Measurements from ENCODE around the gene CCT6B. TPM values are rescaled to one million over a fixed set of nuclear protein-coding genes. Genes with fewer than 3 reads are reported as not detected.

CCT6B gene
- total RNA-seq, 2 experiments from 2014 or later, result 1.9 to 2.4 TPM

GRCh38 chr17:34993031-34993430, 31.8 kb upstream of the CCT6B start:
- H3K27me3 Mint-ChIP-seq, result no peaks in the 10 kb centered on the region
- peaks cover 59% of the 10 kb centered on the region for H3K4me1 Mint-ChIP-seq
- no peak for ATAC-seq
- H3K27ac Mint-ChIP-seq, result peak overlapping the region; percentile 97
- no peak for DNase-seq
- no peaks in the 10 kb centered on the region for H3K9me3 Mint-ChIP-seq (ENCODE audit: low read depth)
- CTCF ChIA-PET, result interaction anchor here (4.9 to 10.5 kb wide), 2 partner anchors 12 to 127 kb away, joined by 29 to 109 read pairs; partner anchors contain the start of genes FNDC8, LIG3 and RAD51D
- H3K36me3 Mint-ChIP-seq, result peaks cover 50% of the 10 kb centered on the region
- no peak overlapping the region for H3K4me3 Mint-ChIP-seq

- Mint-ChIP-seq H3K4me3 (peak overlapping the region; percentile 23), H3K9me3 (ENCODE audit: low read depth) (no peaks in the 10 kb centered on the region), H3K27ac (peak overlapping the region; percentile 97), H3K4me1 (peaks cover 63% of the 10 kb centered on the region), H3K36me3 (peaks cover 59% of the 10 kb centered on the region), H3K27me3 (no peaks in the 10 kb centered on the region)
- ATAC-seq (peak; percentile 12), DNase-seq (no peak)
- CTCF ChIA-PET, result interaction anchor here (0.8 to 4.9 kb wide), 11 partner anchors 10 to 593 kb away, joined by 3 to 29 read pairs (median 5); partner anchors contain the start of genes CCT6B, LIG3, RAD51D and RFFL
These were observed 30.3 kb upstream of the CCT6B start for GRCh38 chr17:34991606-34992005.

GRCh38 chr17:34990921-34991365, 29.7 kb upstream of the CCT6B start:
- ATAC-seq (peak; percentile 74), DNase-seq (peak; percentile 56)
- Mint-ChIP-seq H3K4me3 (peak overlapping the region; percentile 23), H3K9me3 (ENCODE audit: low read depth) (no peaks in the 10 kb centered on the region), H3K27me3 (no peaks in the 10 kb centered on the region), H3K36me3 (peaks cover 64% of the 10 kb centered on the region), H3K4me1 (peaks cover 63% of the 10 kb centered on the region), H3K27ac (peak overlapping the region; percentile 97)
- CTCF ChIA-PET, result interaction anchor here (0.7 to 4.9 kb wide), 11 partner anchors 10 to 592 kb away, joined by 3 to 29 read pairs (median 5); partner anchors contain the start of genes CCT6B, LIG3, RAD51D and RFFL

DNA sequence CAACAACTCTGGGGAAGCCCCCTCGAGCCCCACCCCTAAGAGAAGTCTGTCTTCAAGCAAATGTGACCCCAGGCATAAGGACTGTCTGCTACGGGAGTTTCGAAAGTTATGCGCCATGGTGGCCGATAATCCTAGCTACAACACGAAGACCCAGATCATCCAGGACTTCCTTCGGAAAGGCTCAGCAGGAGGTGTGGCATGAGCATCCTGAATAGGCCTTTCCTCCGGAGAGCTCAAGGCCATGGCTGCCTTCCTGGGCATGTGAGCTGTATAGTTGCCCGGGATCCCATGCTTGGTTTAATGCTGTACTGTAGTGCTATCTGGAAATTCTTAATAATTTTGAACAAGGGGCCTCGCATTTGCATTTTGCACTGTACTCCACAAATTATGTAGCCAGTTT, 28.2 kb upstream of the CCT6B start:
- DNase-seq (no peak), ATAC-seq (no peak)
- no peak overlapping the region for H3K4me3 Mint-ChIP-seq
- H3K27ac Mint-ChIP-seq, result peak overlapping the region; percentile 97
- H3K36me3 Mint-ChIP-seq, result peaks cover 65% of the 10 kb centered on the region
- H3K9me3 Mint-ChIP-seq (ENCODE audit: low read depth), result no peaks in the 10 kb centered on the region
- H3K4me1 Mint-ChIP-seq, result peaks cover 68% of the 10 kb centered on the region
- no peaks in the 10 kb centered on the region for H3K27me3 Mint-ChIP-seq
- CTCF ChIA-PET, result interaction anchor here (1.2 to 3.4 kb wide), 4 partner anchors 30 to 129 kb away, joined by 4 to 24 read pairs (median 10); partner anchors contain the start of gene RAD51D

DNA sequence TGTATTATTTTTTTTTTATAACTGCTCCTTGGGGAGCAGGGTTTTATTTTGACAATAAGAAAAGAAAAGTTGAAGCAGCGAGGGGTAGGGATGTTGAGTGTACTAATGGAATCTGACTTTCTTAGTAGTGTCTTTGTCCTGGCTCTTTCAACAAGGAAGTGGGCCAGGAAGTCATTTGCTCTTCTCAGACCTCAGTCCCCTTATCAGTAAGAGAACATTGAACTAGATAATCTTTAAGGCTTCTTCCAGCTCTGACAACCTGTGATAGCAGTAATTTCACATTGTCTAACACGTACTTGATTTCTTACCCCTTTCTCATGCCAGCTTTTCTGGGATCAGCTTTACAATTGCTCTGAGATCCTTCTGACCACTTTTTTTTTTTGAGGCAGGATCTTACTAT, 27.4 kb upstream of the CCT6B start:
- ATAC-seq (no peak), DNase-seq (no peak)
- H3K9me3 Mint-ChIP-seq (ENCODE audit: low read depth), result no peaks in the 10 kb centered on the region
- H3K27ac Mint-ChIP-seq, result peak overlapping the region; percentile 22
- peaks cover 68% of the 10 kb centered on the region for H3K36me3 Mint-ChIP-seq
- no peak overlapping the region for H3K4me3 Mint-ChIP-seq
- H3K4me1 Mint-ChIP-seq, result peaks cover 72% of the 10 kb centered on the region
- CTCF ChIA-PET, result interaction anchor here (0.9 to 1.9 kb wide), 4 partner anchors 14 to 101 kb away, joined by 3 to 4 read pairs (median 4); no protein-coding TSS in a partner anchor
- no peaks in the 10 kb centered on the region for H3K27me3 Mint-ChIP-seq

GRCh38 chr17:34987232-34987631, 26.0 kb upstream of the CCT6B start:
- Mint-ChIP-seq H3K4me3 (no peak overlapping the region), H3K9me3 (ENCODE audit: low read depth) (no peaks in the 10 kb centered on the region), H3K27me3 (no peaks in the 10 kb centered on the region), H3K27ac (no peak overlapping the region), H3K36me3 (peaks cover 56% of the 10 kb centered on the region), H3K4me1 (peaks cover 66% of the 10 kb centered on the region)
- no peak for ATAC-seq
- CTCF ChIA-PET, result interaction anchor here (0.9 to 1.9 kb wide), 2 partner anchors 101 to 134 kb away, joined by 3 to 5 read pairs; partner anchors contain the start of gene FNDC8
- no peak for DNase-seq

- Mint-ChIP-seq H3K36me3 (peaks cover 21% of the 10 kb centered on the region), H3K9me3 (ENCODE audit: low read depth) (no peaks in the 10 kb centered on the region), H3K27ac (peak overlapping the region; percentile 93), H3K27me3 (no peaks in the 10 kb centered on the region), H3K4me3 (peak overlapping the region; percentile 94), H3K4me1 (peaks cover 44% of the 10 kb centered on the region)
- CTCF ChIA-PET, result interaction anchor here (0.9 to 4.1 kb wide), 13 partner anchors 11 to 137 kb away, joined by 3 to 29 read pairs (median 4); partner anchors contain the start of genes CCT6B, RAD51D, RFFL and ZNF830
- no peak for DNase-seq
- ATAC-seq, result no peak
These were observed 20.4 kb upstream of the CCT6B start for GRCh38 chr17:34981538-34982241.

GRCh38 chr17:34980681-34981537, 19.6 kb upstream of the CCT6B start:
- peaks cover 15% of the 10 kb centered on the region for H3K36me3 Mint-ChIP-seq
- CTCF ChIA-PET, result interaction anchor here (0.6 to 4.1 kb wide), 12 partner anchors 12 to 138 kb away, joined by 3 to 29 read pairs (median 4); partner anchors contain the start of genes RAD51D and RFFL
- H3K27me3 Mint-ChIP-seq, result no peaks in the 10 kb centered on the region
- peaks cover 49% of the 10 kb centered on the region for H3K4me1 Mint-ChIP-seq
- ATAC-seq (peak; percentile 92), DNase-seq (peak; percentile 88)
- H3K27ac Mint-ChIP-seq, result peak overlapping the region; percentile 93
- peak overlapping the region; percentile 94 for H3K4me3 Mint-ChIP-seq
- no peaks in the 10 kb centered on the region for H3K9me3 Mint-ChIP-seq (ENCODE audit: low read depth)

DNA sequence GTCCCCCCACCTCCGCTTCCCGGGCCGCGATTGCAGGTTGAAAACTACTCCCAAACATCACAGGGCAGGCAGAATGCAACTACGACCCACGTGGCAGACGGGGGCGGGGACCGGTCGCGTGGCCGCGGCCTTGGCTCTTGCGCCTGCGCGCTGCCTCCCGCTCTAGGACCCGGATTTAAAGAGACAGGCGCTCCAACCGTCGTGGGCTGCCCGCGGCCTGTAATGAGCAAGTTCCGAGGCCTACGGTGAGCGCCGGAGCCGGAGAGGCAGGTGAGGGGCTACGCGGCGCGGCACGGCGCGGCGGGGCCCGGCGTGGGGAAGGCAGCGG, 19.1 kb upstream of the CCT6B start, which contains the start of gene LIG3:
Gene LIG3, plus strand, starts transcription at position 160 of the 328 bp plus-strand sequence. CDS start 2,494 bp downstream, outside the sequence.
- peak within 1 kb of the TSS; percentile 93 for H3K27ac Mint-ChIP-seq
- peak; percentile 85 for ATAC-seq

GRCh38 chr17:34979650-34980352, 18.5 kb upstream of the CCT6B start:
- Mint-ChIP-seq H3K36me3 (peaks cover 8% of the 10 kb centered on the region), H3K9me3 (ENCODE audit: low read depth) (no peaks in the 10 kb centered on the region), H3K4me1 (peaks cover 55% of the 10 kb centered on the region), H3K27ac (peak overlapping the region; percentile 89), H3K4me3 (peak overlapping the region; percentile 81), H3K27me3 (no peaks in the 10 kb centered on the region)
- CTCF ChIA-PET, result interaction anchor here (0.9 to 4.1 kb wide), 8 partner anchors 13 to 560 kb away, joined by 3 to 29 read pairs (median 8); partner anchors contain the start of gene RAD51D
- ATAC-seq, result no peak
- DNase-seq, result no peak

More for the DNA sequence above, 19.1 kb upstream of the CCT6B start, which contains the start of gene LIG3:
- Mint-ChIP-seq H3K9me3 (ENCODE audit: low read depth) (no peaks in the 10 kb centered on the region), H3K4me3 (peak within 1 kb of the TSS; percentile 94), H3K27me3 (no peaks in the 10 kb centered on the region), H3K4me1 (peaks cover 53% of the 10 kb centered on the region), H3K36me3 (peaks cover 11% of the 10 kb centered on the region)
- peak; percentile 96 for DNase-seq
- CTCF ChIA-PET, result interaction anchor here (0.6 to 4.1 kb wide), 7 partner anchors 12 to 139 kb away, joined by 3 to 29 read pairs (median 10); partner anchors contain the start of gene RAD51D

- no peak for ATAC-seq
- CTCF ChIA-PET, result interaction anchor here (0.9 to 4.1 kb wide), 6 partner anchors 11 to 559 kb away, joined by 3 to 29 read pairs (median 5); no protein-coding TSS in a partner anchor
- peak overlapping the region; percentile 9 for H3K4me3 Mint-ChIP-seq
- no peak overlapping the region for H3K27ac Mint-ChIP-seq
- H3K27me3 Mint-ChIP-seq, result no peaks in the 10 kb centered on the region
- DNase-seq, result no peak
- H3K9me3 Mint-ChIP-seq (ENCODE audit: low read depth), result no peaks in the 10 kb centered on the region
- H3K36me3 Mint-ChIP-seq, result peaks cover 5% of the 10 kb centered on the region
- H3K4me1 Mint-ChIP-seq, result peaks cover 58% of the 10 kb centered on the region
These were observed 17.9 kb upstream of the CCT6B start for GRCh38 chr17:34979153-34979552.

Data from activated CD8-positive, alpha-beta memory T cell treated with anti-CD3 and anti-CD28 coated beads, Interleukin-2, amount 10 ng/mL, durations not matched to agents 7 days and 5 days (primary cell).